EH (cell line): Measurements from ENCODE around the gene FAM168A.
"Not testable (repeated sequence)": the region's sequence is repeated elsewhere in the genome, so short reads cannot be mapped to it uniquely, and the experiment has no call there.

ENCODE experiments used
- DNase-seq: peaks from one replicate; pipeline ENCODE4 v3.0.0-alpha.2; 2015; ENCODE audit warnings: low read depth

FAM168A gene

GRCh38 chr11:73518195-73518594 is 79.7 kb downstream of the FAM168A start:
- no peak for DNase-seq

- DNase-seq, result no peak
Observed at GRCh38 chr11:73516080-73516479, 81.8 kb downstream of the FAM168A start.

- DNase-seq, result no peak
Observed at GRCh38 chr11:73513707-73514106, 84.2 kb downstream of the FAM168A start.

GRCh38 chr11:73510877-73511276 is 87.0 kb downstream of the FAM168A start:
- no peak for DNase-seq

- no peak for DNase-seq
Observed at GRCh38 chr11:73510106-73510505, 87.8 kb downstream of the FAM168A start.

- DNase-seq, result no peak
Observed at GRCh38 chr11:73509188-73509587, 88.7 kb downstream of the FAM168A start.

- no peak for DNase-seq
Observed at GRCh38 chr11:73508243-73509176, 89.4 kb downstream of the FAM168A start.

- DNase-seq, result peak; percentile 76
Observed at GRCh38 chr11:73507086-73507485, 90.8 kb downstream of the FAM168A start.

- DNase-seq, result no peak
Observed at GRCh38 chr11:73506038-73506437, 91.9 kb downstream of the FAM168A start.

- DNase-seq, result no peak
Observed at GRCh38 chr11:73498343-73498742, 99.6 kb downstream of the FAM168A start.

- no peak for DNase-seq
Observed at GRCh38 chr11:73496134-73496533, 101.8 kb downstream of the FAM168A start.

GRCh38 chr11:73495731-73496130 is 102.2 kb downstream of the FAM168A start:
- DNase-seq, result no peak

GRCh38 chr11:73493956-73494598 is 103.8 kb downstream of the FAM168A start:
- DNase-seq, result peak; percentile 88

GRCh38 chr11:73481626-73482025 is 116.3 kb downstream of the FAM168A start:
- DNase-seq, result no peak

GRCh38 chr11:73480677-73481076 is 117.2 kb downstream of the FAM168A start:
- DNase-seq, result no peak

GRCh38 chr11:73478737-73479347 is 119.1 kb downstream of the FAM168A start:
- peak; percentile 60 for DNase-seq

GRCh38 chr11:73477518-73477917 is 120.4 kb downstream of the FAM168A start:
- DNase-seq, result no peak

- no peak for DNase-seq
Observed at GRCh38 chr11:73475549-73476095, 122.3 kb downstream of the FAM168A start.

- DNase-seq, result no peak
Observed at GRCh38 chr11:73473252-73473651, 124.7 kb downstream of the FAM168A start.

- not testable (repeated sequence) for DNase-seq
Observed at GRCh38 chr11:73470036-73470612, 127.8 kb downstream of the FAM168A start.

- DNase-seq, result no peak
Observed at GRCh38 chr11:73469401-73469800, 128.5 kb downstream of the FAM168A start.

GRCh38 chr11:73468590-73469161 is 129.2 kb downstream of the FAM168A start:
- no peak for DNase-seq
